Measurements from ENCODE around the gene PIGH. TPM values are rescaled to one million over a fixed set of nuclear protein-coding genes. Genes with fewer than 3 reads are reported as not detected.

PIGH gene
- polyA plus RNA-seq, 1 of the 3 experiments (the other 2 are of a cell fraction), result 23.6 TPM

DNA sequence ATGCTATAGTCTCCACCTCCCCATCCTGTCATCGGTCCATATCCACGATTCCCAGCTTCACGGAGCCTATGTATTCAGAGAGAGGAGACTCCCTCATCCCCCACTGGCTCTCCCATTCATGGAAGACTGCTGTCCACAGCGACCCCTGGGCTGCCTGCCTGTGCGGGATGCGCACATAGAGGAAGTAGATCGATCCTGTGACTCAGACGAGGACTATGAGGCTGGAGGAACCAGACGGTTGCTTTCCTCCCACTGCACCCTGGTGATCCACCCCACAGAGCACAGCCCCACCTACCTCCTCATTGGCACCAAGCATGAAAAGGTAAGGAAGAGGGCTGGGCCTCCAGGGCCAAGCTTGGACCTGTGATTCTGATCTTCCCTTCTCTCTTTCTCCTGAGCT lies 24.4 kb downstream of the PIGH start (continued):
- TF ChIP-seq, protein P1, sequence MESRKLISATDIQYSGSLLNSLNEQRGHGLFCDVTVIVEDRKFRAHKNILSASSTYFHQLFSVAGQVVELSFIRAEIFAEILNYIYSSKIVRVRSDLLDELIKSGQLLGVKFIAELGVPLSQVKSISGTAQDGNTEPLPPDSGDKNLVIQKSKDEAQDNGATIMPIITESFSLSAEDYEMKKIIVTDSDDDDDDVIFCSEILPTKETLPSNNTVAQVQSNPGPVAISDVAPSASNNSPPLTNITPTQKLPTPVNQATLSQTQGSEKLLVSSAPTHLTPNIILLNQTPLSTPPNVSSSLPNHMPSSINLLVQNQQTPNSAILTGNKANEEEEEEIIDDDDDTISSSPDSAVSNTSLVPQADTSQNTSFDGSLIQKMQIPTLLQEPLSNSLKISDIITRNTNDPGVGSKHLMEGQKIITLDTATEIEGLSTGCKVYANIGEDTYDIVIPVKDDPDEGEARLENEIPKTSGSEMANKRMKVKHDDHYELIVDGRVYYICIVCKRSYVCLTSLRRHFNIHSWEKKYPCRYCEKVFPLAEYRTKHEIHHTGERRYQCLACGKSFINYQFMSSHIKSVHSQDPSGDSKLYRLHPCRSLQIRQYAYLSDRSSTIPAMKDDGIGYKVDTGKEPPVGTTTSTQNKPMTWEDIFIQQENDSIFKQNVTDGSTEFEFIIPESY (IDR thresholded peaks at IDR 0.05; ENCODE audit: borderline replicate concordance, low read depth), result no peak

DNA sequence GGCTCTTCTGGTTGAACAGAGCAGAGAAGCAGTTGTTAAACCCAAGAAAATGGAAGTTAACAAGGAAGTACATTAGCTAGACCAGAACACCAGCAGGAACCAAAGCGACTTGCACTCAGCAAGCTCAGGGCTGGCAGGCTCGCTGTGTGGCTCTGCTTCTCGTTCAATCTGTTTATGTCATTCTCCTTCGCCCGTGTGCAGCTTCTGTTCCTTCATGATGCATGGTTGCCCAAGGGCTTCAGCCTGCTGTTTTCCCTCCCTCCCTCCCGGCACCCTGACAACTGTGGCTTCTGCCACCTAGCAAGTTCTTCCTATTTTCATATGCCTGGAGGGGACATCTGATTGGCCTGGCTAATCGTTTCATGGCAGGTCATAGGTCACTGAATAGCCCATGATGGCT lies 25.3 kb downstream of the PIGH start:
- no peak overlapping the region for H3K4me3 ChIP-seq (ENCODE audit: low read depth in 2 of 2, low read length in 1 of 2)
- H3K36me3 ChIP-seq (replicated peaks in 1 of 2; ENCODE audit: control insufficient read depth in 1 of 2, insufficient read depth in 2 of 2, low read length in 1 of 2), result no peaks in the 10 kb centered on the region
- H3K27ac ChIP-seq (ENCODE audit: low read depth in 2 of 2, low read length in 1 of 2), result no peak overlapping the region
- ChIA-PET POLR2A (no interaction called here), CTCF (interaction anchor here (7.4 to 24.4 kb wide), 4 partner anchors 9 to 148 kb away, joined by 90 to 319 read pairs (median 222); partner anchors contain the start of gene RDH12)
- no peaks in the 10 kb centered on the region; a peak in 1 of 4 replicates for H3K4me1 ChIP-seq (ENCODE audit: control insufficient read depth in 1 of 2, insufficient read depth in 2 of 2, low read depth in 1 of 2, low read length in 1 of 2)
- H3K9ac ChIP-seq, result no peak overlapping the region
- no peaks in the 10 kb centered on the region for H3K27me3 ChIP-seq (ENCODE audit: insufficient read depth)
- H3K79me2 ChIP-seq (ENCODE audit: insufficient read depth), result no peaks in the 10 kb centered on the region
- no peak for DNase-seq
- TF ChIP-seq TEAD4 (IDR thresholded peaks at IDR 0.05; ENCODE audit: borderline replicate concordance, insufficient read depth) (no peak), GABPA (IDR thresholded peaks at IDR 0.05; ENCODE audit: low read depth) (no peak), SMC3 (IDR thresholded peaks at IDR 0.05; ENCODE audit: low read depth, low read length) (no peak), EZH2phosphoT487 (IDR thresholded peaks at IDR 0.05; ENCODE audit: borderline replicate concordance, low read depth) (no peak), RFX5 (IDR thresholded peaks at IDR 0.05; ENCODE audit: low read length) (no peak), YY1 (IDR thresholded peaks at IDR 0.05; ENCODE audit: low read depth) (no peak), RCOR1 (IDR thresholded peaks at IDR 0.05; ENCODE audit: low read length) (no peak), EP300 (IDR thresholded peaks at IDR 0.05; ENCODE audit: borderline replicate concordance in 1 of 2, low read depth in 1 of 2, low read length in 1 of 2) (no peak), RAD21 (IDR thresholded peaks at IDR 0.05; ENCODE audit: low read length) (no peak), NFIC (IDR thresholded peaks at IDR 0.05; ENCODE audit: borderline replicate concordance) (no peak), MEF2A (IDR thresholded peaks at IDR 0.05; ENCODE audit: borderline replicate concordance, low read depth) (no peak), FOXM1 (IDR thresholded peaks at IDR 0.05; ENCODE audit: low read depth) (no peak), MXI1 (IDR thresholded peaks at IDR 0.05; ENCODE audit: low read depth, low read length) (no peak), FOSL2 (IDR thresholded peaks at IDR 0.05; ENCODE audit: borderline replicate concordance, low read depth) (no peak), SIN3A (IDR thresholded peaks at IDR 0.05; ENCODE audit: borderline replicate concordance, low read depth, low read length) (no peak), JUND (IDR thresholded peaks at IDR 0.05) (no peak)
- TF ChIP-seq, protein P2, sequence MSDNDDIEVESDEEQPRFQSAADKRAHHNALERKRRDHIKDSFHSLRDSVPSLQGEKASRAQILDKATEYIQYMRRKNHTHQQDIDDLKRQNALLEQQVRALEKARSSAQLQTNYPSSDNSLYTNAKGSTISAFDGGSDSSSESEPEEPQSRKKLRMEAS (IDR thresholded peaks at IDR 0.05; ENCODE audit: low read depth), result no peak
- TF ChIP-seq, protein P3, sequence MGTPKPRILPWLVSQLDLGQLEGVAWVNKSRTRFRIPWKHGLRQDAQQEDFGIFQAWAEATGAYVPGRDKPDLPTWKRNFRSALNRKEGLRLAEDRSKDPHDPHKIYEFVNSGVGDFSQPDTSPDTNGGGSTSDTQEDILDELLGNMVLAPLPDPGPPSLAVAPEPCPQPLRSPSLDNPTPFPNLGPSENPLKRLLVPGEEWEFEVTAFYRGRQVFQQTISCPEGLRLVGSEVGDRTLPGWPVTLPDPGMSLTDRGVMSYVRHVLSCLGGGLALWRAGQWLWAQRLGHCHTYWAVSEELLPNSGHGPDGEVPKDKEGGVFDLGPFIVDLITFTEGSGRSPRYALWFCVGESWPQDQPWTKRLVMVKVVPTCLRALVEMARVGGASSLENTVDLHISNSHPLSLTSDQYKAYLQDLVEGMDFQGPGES (IDR thresholded peaks at IDR 0.05; ENCODE audit: low read depth, low read length), result no peak
- TF ChIP-seq, protein P1 (IDR thresholded peaks at IDR 0.05; ENCODE audit: borderline replicate concordance, low read depth), result no peak
- H3K4me2 ChIP-seq, result no peak overlapping the region
- H3K9me2 ChIP-seq, result no peaks in the 10 kb centered on the region
- no peak overlapping the region for H2AFZ ChIP-seq (ENCODE audit: low read depth)
- no peaks in the 10 kb centered on the region for H4K20me1 ChIP-seq (ENCODE audit: insufficient read depth)
- H3K9me3 ChIP-seq, result no peaks in the 10 kb centered on the region
- WGBS (ENCODE audit: low lambda C conversion rate), result 72% methylated on average over 7 of the region's 7 CpGs
- H3F3A ChIP-seq (replicated peaks; ENCODE audit: insufficient read depth), result no peaks in the 10 kb centered on the region
